Fibroblast of skin of right biceps (primary cell): ENCODE results near the gene EBF3.

Experiments used
- DNase-seq: peaks from one replicate; pipeline ENCODE4 v3.0.0-alpha.2; 2013

The EBF3 gene

DNA sequence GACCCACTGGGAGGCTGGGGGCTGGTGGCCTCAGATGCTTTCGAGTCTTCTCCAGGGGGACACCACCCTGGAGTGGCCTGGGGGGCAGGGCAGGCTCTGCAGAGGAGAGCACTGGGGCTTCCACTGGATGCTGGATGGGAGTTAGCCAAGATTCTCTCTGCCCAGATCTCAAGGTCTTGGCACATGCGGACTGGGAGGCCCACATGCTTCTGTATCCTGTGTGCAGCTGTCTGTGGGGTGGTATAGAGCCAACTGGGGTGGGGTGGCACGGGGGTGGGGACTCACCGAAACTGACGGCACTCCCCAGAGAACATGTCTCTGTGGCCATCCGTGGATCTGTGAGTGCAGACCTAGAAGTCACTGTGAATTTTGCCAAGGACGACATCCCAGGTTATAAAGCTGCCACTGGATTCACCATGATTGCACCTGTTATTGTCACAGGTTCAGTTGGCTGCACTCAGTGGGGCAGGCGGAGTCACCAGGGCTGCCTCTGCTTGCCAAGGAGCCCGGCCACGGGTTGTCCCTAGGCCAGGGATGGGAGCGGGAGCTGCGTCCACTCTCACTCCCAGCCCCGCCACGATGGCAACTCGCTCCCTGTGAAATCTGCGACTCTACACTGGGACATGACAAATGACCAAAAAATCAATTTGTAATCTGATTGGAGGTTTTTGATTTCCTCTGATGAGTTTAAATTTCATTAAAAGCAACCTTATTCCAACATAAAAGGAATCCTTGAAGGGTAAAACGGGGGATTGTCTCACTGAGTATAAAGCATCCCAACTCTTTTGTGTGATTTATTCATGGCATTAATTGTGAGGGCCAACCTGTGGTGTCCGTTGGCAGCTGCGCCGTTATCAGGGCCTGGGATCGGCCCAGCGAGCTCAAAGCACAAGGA lies 131.3 kb downstream of the EBF3 start:
- DNase-seq = no peak

DNA sequence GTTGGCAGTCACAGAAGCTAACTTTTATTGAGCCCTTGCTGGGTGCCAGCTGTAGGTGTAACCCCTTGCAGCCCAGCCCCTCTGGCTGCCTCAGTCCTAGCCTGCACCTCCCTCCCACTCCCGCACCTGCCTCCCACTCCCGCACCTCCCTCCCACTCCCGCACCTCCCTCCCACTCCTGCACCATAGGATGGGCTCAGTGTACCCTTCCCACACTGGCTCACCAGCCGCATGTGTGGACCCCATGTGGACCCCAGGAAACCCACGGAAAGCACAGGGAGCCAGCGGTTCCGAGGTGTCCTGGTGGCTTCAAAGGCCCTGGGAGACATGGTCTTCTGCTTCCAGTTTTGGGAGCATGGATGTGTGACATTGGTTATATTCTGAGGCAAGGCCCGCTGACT lies 132.9 kb downstream of the EBF3 start:
- no peak for DNase-seq

DNA sequence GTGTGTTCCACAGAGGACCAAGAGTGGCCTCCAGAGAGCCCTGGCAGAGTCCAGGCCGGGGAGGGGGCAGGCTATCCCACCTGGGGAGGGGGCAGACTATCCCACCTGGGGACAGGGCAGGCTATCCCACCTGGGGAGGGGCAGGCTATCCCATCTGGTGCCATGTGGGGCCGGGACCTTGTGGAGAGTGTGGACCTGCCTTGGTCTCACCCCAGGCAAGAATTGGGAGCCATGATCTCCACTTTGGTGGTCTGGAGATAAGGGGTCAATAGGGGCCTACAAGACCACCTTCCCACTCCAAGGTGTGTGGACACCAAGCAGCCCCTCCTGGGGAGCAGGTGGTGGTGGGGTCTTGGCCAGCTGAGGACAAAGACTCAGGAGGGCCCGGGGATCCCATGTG lies 138.2 kb downstream of the EBF3 start:
- DNase-seq = no peak

DNA sequence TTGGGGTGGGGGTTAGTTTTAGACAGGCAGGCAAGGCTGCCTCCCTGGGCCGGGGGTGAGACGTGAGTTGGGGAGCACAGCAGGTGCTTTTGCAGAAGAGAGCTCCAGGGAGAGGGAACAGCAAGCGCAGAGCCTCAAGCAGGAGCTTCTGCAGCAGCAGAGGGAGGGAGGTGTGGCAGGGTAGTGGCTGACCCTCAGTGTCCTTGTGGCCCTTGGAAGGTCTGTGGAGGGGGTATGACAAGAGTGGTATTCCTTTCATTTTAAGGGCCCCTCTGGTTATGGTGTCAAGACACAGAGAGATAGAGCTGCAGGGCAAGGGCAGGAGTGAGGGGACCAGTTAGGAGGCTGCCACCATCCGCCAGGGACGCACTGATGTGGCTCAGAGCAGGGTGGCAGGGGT lies 138.9 kb downstream of the EBF3 start:
- no peak for DNase-seq

DNA sequence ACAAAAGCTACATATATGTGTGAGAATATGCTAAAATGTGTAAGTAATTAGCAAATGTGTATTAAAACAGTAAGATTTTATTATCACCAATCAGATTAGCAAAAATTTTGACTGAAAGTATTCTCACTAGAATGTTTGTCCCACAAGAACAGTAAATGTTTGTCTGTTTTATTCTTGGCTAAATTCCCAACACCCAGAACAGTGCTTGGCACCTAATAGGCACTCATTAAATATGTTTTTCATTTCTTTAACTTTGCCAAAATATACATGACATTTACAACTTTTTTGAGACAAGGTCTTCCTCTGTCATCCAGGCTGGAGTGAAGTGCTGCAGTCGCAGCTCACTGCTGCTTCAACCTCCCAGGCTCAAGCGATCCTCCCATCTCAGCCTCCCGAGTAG lies 143.6 kb downstream of the EBF3 start:
- DNase-seq = no peak

DNA sequence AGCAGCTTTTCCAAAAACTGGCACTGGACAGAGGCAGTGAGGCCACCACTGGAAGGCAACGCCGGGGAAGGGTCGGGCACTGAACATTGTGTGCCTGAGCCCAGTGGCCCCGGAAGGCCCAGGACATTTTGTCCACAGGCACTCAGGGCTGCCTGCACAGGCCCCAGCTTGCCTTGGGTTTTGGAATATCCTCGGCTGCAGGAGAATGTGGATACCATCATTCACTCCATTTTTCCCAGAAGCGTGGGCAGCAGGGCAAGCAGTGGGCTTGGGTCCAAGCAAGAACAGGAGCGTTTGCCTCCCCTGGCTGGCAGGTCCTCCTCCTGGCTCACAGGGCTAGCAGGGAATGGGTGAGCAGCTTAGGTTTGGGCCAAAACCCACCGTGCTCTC lies 147.4 kb downstream of the EBF3 start:
- no peak for DNase-seq

DNA sequence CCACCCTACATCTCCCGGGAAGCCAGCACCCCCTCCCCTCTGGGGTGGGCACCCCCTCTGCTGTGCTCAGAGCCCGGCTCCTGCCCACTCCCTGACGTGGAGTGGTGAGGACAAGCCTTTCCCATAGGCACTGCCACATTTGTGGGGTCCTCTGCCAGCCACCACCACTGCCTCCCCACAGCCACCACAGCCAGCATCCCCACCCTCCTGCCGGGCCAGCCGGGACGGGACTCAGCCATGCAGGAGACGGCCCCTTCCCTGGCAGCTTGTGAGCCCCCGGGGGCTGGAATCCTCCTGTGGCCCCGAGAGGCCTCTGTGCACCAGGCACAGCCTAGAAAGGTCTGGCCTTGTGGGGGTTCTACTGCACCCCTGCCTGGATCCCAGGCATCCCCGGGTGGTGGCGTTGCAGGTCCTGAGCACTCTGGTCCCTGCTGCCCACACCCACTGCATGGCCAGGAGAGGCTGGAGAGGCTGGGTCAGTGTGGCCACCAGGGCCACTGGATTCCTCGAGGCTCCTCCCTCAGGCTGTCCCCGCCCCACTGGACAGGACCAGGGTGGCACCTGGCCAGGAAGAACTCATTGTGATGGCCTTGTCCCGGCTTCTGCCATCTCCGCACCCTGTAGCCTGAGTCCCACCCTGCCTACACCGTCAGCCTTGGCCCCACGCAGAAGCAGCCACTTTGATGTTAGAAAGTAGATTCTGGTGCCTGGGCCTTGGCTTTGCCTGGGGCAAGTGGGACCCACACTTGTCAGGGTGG lies 148.0 kb downstream of the EBF3 start:
- no peak for DNase-seq

DNA sequence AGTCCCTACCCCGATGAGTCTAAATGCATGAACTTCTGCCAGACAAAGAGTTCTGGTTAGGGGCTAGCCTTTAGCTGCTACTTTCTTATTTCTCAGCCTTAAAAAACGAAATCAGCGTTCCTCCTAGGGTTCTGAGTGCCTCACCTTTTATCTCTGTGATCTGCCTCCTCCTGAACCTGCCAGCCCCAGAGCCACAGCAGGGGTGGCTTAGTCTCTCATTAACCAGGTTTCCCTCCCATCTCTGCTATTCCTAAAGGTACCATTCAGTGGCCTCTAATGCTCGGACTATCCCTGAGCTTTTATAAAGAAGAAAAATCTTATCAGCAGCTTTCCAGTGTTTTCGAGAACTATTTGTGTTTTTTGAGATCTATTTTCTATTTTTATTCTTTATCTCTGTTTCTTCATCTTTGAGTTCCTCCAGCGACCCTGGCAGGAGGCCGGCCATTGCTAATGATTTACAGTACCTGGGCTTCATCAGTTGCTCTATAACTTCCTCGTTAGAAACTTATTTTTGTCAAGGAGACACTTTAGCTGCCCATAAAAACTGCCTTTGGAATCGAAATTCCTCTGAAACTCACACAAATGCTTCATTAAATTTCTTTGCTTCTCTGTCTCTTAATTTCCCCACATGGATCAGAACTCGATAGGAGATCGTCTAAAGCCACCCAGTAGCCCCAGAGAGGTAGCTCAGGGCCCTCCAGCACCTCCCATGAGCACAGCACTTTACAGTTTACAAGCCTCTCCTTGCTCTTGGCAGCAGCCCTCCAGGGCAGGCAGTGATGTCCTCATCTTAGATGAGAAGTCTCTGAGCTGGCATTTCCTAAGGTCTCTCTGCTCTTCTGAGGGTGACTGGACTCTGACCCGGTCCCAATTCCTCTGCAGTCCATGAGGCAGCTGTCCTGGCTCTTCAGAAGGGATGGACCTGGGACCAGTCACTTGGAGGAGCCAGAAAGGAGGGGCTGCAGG lies 149.1 kb downstream of the EBF3 start:
- no peak for DNase-seq

DNA sequence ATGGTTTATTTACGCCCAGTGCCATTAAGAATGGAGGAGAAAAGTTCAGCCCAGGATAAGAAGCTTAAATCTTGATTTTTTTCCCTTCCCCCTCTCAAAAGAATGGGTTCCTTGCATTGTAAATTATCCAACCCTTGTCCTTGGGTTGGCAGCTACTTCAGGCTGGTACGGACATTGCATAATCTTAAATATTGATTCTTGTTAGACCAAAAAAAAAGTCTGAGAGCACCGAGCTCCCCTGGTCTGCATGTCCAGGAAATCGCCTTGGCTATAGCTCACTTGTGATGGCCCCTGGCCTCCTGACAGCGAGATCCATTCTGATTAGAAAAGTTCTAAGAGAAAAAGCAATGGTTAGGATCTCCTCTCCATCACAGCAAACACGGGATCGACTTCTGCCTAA lies 151.7 kb downstream of the EBF3 start:
- no peak for DNase-seq

DNA sequence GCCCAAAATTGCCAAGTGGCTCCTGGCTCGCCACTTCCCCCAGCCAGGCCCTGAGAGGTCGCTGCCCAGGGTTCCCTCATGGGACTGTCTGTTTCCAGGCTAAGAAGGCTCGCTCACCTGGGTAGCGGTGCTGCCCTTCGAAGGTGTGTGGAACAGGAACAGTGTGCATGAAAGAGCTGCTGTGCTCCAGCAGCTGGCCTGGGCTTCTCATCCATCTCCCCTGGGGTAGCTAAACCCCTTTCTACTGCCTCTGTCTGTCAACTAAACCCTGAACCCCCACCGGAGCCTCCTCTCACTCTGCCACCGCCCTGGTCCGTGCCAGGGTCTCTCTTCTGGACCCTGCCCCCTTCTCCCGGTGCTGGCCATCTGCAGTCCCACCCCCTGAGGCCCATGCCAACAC lies 152.9 kb downstream of the EBF3 start:
- no peak for DNase-seq

DNA sequence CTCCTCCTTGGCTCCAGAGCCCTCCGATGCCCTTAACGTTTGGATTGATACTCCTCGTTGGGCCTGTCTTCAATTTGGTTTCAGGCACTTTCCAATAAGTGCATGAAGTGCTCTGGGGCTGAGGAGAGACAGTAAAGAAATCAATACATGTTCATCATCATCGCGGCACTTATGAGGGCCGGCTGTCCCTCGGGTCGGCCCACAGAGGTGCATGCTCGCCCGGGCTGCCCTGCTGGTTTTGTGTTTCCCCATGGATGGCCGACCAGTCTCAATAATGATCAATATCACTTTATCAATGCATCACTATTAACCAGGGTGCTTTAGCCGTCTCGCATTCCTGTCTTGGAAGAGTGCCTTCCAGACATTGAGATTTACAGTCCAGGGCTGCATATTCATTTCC lies 154.2 kb downstream of the EBF3 start:
- no peak for DNase-seq

DNA sequence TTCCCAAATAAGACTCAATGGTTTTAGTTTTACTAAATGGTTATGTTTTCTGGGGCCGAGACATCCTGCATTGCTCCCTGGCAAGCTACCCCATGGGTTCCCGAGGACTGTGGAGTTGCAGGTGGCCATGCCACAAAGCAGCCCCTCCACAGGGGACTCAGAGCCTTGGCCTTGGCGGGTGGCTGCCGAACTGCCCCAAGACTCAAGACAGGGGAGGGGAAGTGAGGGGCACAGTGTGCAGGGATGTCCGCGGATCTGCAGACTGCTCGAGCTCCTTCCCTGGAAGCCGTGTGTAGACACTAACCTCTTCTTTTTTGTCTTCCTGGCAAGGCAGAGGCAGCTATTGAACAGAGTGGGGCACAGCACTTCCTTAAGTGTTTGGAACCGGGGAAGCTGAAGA lies 154.6 kb downstream of the EBF3 start:
- no peak for DNase-seq

DNA sequence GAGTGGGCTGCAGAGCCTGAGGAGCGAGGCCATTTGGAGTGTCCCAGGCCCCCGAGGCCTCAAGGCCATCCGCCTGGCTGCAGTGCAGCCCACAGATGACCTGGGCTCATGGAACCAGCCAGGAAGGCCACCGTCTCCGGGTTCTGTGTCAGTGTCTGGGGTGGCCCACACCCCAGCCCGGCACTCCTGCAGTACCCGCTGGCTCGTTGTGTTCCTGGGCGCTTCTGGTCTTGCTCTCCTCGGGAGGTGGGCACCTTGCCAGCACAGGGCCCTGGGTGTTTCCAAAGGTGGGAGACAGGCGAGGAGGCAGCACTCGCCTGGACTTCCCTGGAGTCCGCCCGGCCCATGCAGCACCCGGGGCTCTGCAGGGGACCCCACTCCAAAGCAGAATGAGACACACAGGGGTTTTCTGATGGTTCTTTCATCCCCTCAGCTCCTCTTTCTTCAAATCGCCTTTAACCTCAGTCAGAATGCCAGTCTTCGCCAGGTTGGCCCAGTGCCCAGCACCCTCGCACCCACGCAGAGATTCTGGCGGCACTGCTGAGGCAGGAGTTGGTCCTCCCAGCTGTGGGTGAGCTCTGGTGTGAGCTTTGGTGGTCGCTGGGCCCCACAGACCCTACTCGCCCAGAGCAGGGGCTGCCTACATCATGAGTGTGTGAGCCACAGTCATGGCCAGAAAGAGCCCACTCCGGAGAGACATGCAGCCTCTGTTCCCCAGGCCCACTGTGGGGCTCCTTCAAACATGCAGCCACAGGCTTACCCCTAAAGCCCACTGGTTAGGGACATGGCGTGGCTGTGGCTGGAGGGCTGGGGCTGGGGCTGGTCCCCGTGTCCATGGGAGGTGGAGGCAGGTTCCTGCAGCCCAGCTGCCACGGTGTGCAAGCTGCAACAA lies 155.7 kb downstream of the EBF3 start:
- DNase-seq = no peak

DNA sequence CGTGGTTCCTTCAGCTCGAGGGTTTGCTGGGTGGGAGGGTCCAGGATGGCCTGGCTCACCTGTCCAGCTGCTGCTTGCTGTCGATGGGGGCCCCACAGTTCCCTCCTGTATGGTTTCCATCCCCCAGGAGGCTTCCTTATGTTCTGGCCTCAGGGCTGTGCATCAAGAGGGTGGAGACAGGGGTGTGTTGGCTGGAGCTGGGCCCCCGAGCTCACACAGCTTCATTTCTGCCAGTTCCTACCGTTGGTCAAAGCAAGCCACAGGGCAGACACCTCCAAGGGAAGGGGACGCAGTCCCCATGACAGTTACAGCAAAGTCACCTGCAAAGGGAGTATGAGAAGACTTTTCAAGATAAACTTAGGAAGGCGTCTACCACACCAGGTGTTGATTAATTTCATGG lies 156.9 kb downstream of the EBF3 start:
- no peak for DNase-seq

DNA sequence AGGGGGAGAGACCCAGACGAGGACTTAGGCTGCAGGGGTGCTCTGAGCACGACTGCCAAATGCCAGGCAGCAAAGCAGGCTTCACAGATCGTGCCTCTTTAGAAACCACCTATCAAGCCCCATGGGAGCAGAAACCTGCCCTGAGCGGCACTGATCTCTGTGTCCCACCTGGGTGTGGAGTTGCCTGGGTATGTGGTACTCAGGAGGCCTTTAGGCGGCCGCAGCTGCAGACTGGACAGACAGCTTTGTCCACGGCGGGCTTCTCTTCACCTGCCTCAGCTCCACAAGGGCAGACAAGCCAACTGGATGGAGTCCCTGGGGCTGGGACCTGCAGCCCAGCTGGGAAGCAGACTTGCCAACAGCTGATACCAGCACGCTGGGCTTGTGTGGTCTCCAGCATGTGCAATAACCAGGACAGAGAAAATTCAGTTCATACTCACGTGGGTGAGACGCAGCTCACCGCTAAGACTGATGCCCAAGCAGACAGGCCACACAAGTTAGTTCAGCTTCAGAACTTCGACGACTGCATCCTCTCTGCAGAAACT lies 163.2 kb downstream of the EBF3 start:
- DNase-seq = no peak

DNA sequence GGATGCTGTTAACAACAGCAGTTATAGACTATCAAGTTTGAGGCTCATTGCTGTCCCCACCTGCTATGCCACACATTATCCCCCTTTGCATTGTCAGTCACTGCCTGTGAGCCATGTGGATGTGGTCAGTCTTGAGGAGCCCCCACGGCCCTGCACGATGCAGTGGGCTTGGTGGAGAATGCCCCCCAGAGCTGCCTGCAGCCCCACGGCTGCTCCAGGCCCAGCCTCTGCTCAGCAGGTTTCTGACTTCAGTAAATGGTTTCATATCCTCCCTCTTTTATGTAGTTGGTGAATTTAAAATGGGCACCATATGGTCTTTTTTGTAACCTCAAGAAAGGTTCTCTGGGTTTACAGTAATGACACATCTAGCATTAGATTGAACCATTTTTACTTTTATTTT lies 164.1 kb downstream of the EBF3 start:
- DNase-seq = no peak

DNA sequence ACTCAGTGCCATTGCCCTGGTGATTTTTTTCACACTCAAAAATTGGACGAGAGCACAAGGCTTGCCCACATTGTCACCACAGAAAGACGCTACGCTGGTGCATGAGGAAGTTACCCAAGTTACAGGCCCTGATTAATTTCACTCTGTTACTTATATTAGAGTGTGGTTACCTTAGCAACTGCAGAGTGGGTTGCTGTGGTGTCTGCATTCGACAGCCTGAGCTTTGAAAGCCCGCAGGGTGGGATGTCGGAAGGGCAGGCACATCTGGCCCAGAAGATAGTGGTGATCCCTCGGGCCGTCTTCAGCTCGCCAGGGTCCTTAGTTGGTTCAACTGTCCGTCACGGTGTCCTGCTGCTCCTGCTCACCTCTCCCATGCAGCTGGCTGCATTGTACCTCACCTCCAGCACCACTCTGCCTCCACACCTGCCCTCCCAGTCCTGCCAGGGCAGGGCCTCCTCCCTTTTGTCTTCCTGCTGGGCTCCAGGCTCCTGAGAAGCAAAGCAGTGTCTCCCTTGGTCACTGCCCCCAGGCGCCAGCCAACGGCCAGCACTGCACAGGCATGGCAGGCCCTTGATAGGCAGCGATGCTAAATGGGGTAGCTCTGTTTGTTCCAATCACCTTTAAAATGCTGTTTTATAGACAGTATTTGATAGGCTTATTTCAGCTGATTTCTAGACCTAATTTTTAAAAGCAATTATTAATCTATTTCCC lies 167.2 kb downstream of the EBF3 start:
- no peak for DNase-seq

DNA sequence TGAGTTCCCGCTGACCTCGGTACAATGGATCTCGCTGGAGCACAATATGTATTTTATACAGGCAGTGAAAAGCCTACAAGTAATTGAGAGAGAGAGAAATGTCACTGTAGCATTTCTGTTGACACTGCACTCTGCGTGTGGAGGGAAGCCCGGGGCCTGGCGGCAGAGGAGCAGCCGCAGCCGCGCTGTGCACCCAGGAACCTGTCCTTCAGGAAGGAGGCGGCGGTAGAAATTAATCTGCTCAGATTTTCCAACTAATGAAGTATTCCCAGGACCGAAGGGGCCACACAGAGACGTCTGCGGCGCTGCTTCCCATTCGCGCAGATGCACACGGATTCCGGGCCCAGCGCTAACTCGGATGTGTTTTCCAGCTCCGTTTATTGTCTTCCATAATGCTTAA lies 170.1 kb downstream of the EBF3 start:
- no peak for DNase-seq

DNA sequence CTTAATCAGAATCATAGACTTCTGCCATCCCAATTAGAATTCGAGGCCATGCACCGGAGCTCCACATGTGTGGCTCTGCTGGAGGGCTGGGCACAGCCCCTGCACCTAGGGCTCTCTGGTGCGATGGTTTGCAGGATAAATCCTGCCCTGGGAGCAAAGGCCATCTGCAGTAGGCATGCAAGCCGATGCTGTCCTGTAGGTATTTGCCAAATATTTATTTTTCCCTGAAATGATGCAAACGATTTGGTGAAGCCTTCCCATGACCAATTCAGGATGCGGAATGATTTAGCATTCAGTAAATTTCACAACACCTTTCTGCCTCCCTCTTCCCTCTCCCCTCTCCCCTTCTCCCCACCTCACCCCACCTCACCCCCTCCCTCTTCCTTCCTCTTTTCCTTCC lies 170.6 kb downstream of the EBF3 start:
- DNase-seq = no peak

DNA sequence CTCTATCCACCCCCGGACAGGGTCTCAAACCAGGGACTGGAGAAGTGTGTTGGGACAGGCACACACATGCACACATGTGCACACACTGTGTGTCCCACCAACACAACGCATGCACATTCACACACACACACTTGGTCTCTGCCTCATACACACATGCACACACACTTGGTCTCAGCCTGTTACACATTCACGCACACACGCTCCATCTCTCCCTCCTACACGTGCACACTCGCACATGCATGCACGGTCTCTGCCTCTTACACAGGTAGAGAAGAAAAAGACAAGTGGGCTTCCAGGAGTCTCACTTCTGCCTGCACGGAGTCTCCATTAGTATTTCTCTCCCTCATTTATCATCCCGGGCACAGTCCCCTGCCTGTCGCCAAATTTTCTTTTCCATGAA lies 171.2 kb downstream of the EBF3 start:
- no peak for DNase-seq

DNA sequence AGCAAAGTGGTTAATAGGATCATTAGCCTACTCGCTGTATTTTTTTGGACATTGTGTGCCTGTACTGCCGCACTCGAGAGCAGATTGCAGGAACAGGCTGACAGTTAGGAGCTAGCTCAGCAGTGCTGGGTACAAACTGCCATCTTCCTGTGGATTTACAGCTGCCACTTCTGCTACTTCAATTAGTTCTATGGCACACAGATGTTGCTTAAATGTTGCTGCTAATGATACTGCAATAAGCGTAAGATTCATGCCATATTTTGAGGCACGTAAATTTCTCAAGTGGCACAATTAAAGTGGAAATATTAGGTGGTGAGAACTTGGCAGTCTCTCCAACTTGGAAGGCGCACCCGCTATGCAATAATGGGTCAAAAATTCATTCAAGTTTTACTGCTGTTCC lies 171.9 kb downstream of the EBF3 start:
- no peak for DNase-seq
